Osteocyte (in vitro differentiated cells): ENCODE results near the gene TEAD2. TPM values are rescaled to one million over a fixed set of nuclear protein-coding genes. Genes with fewer than 3 reads are reported as not detected.

ENCODE experiments used
- DNase-seq: peaks from one replicate; pipeline ENCODE4 v3.0.0; 2021; ENCODE audit warnings: mixed read lengths; ENCODE audit not compliant: unreplicated experiment; ENCODE audit errors: extremely low spot score
- H3K27ac Mint-ChIP-seq: one replicate; pipeline ENCODE4 v1.8.0; 2021; ENCODE audit warnings: mild to moderate bottlenecking, mixed read lengths; ENCODE audit not compliant: unreplicated experiment
- H3K27me3 Mint-ChIP-seq: one replicate; pipeline ENCODE4 v1.8.0; 2021; ENCODE audit warnings: mixed read lengths; ENCODE audit not compliant: unreplicated experiment
- H3K36me3 Mint-ChIP-seq: one replicate; pipeline ENCODE4 v1.8.0; 2021; ENCODE audit warnings: mixed read lengths; ENCODE audit not compliant: unreplicated experiment
- H3K4me1 Mint-ChIP-seq: one replicate; pipeline ENCODE4 v1.8.0; 2021; ENCODE audit warnings: mixed read lengths; ENCODE audit not compliant: unreplicated experiment
- H3K4me3 Mint-ChIP-seq: one replicate; pipeline ENCODE4 v1.8.0; 2021; ENCODE audit warnings: mild to moderate bottlenecking, moderate library complexity, mixed read lengths; ENCODE audit not compliant: unreplicated experiment
- H3K9me3 Mint-ChIP-seq: one replicate; pipeline ENCODE4 v1.8.0; 2021; ENCODE audit warnings: mixed read lengths; ENCODE audit not compliant: unreplicated experiment
- total RNA-seq: library from RNA; stranded (reverse); gene quantifications from 2 replicates; pipeline ENCODE4 v1.2.1, GENCODE V29; 2021
- TF ChIP-seq, protein P1 (sequence below): fragments of 200-600 bp; sonication (generic); IDR thresholded peaks from 2 replicates; pipeline ENCODE4 v1.5.0; 2021; ENCODE audit warnings: antibody characterized with exemption, mild to moderate bottlenecking, moderate library complexity

Gene TEAD2
- total RNA-seq, 1 donor from 2014 or later = 98.0 TPM

- Mint-ChIP-seq H3K4me3 (no peak overlapping the region), H3K27me3 (no peaks in the 10 kb centered on the region), H3K4me1 (peaks cover 3% of the 10 kb centered on the region), H3K9me3 (no peaks in the 10 kb centered on the region), H3K36me3 (peaks cover 41% of the 10 kb centered on the region), H3K27ac (no peak overlapping the region)
- no peak for DNase-seq
- TF ChIP-seq, protein P1, sequence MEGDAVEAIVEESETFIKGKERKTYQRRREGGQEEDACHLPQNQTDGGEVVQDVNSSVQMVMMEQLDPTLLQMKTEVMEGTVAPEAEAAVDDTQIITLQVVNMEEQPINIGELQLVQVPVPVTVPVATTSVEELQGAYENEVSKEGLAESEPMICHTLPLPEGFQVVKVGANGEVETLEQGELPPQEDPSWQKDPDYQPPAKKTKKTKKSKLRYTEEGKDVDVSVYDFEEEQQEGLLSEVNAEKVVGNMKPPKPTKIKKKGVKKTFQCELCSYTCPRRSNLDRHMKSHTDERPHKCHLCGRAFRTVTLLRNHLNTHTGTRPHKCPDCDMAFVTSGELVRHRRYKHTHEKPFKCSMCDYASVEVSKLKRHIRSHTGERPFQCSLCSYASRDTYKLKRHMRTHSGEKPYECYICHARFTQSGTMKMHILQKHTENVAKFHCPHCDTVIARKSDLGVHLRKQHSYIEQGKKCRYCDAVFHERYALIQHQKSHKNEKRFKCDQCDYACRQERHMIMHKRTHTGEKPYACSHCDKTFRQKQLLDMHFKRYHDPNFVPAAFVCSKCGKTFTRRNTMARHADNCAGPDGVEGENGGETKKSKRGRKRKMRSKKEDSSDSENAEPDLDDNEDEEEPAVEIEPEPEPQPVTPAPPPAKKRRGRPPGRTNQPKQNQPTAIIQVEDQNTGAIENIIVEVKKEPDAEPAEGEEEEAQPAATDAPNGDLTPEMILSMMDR = no peak
Observed at GRCh38 chr19:49340069-49340864, 21.9 kb downstream of the TEAD2 start.

- H3K9me3 Mint-ChIP-seq = no peaks in the 10 kb centered on the region
- TF ChIP-seq, protein P1 = no peak
- peaks cover 3% of the 10 kb centered on the region for H3K4me1 Mint-ChIP-seq
- H3K4me3 Mint-ChIP-seq = no peak overlapping the region
- peaks cover 33% of the 10 kb centered on the region for H3K36me3 Mint-ChIP-seq
- no peak overlapping the region for H3K27ac Mint-ChIP-seq
- H3K27me3 Mint-ChIP-seq = no peaks in the 10 kb centered on the region
- DNase-seq = no peak
Observed at GRCh38 chr19:49339301-49340068, 22.7 kb downstream of the TEAD2 start.

DNA sequence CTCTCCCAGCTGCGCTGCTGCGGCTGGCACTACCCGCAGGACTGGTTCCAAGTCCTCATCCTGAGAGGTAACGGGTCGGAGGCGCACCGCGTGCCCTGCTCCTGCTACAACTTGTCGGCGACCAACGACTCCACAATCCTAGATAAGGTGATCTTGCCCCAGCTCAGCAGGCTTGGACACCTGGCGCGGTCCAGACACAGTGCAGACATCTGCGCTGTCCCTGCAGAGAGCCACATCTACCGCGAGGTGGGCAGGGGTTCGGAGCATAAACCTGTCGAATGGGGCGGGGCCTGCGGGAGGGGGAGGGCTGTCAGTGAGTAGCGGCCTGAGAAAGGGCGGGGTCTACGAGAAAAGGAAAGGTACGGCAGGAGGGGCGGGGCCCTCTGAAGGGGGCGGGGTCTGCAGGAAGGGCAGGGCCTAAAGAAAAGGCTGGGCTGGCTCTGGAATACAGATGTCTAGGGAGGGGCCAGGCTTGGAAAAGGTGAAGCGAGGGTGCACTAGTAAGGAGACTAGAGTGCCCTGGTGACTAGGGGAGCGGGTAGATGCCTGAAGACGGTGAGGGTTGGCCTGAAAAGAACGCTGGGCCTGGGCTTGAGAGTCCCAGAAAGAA is 23.4 kb downstream of the TEAD2 start:
- Mint-ChIP-seq H3K36me3 (peaks cover 32% of the 10 kb centered on the region), H3K27me3 (no peaks in the 10 kb centered on the region), H3K9me3 (no peaks in the 10 kb centered on the region), H3K4me1 (peaks cover 5% of the 10 kb centered on the region), H3K27ac (no peak overlapping the region), H3K4me3 (no peak overlapping the region)
- DNase-seq = no peak
- TF ChIP-seq, protein P1 = no peak

- no peak for DNase-seq
- Mint-ChIP-seq H3K4me3 (no peak overlapping the region), H3K9me3 (no peaks in the 10 kb centered on the region)
Observed at GRCh38 chr19:49338023-49338677, 24.1 kb downstream of the TEAD2 start.

More at GRCh38 chr19:49338023-49338677, 24.1 kb downstream of the TEAD2 start:
- TF ChIP-seq, protein P1 = no peak
- no peak overlapping the region for H3K27ac Mint-ChIP-seq
- H3K27me3 Mint-ChIP-seq = no peaks in the 10 kb centered on the region
- peaks cover 28% of the 10 kb centered on the region for H3K36me3 Mint-ChIP-seq
- peaks cover 8% of the 10 kb centered on the region for H3K4me1 Mint-ChIP-seq
